WTC11 (cell line): ENCODE results near the gene GET4. TPM values are rescaled to one million over a fixed set of nuclear protein-coding genes. Genes with fewer than 3 reads are reported as not detected.

Experiments
- ATAC-seq: fragments of 200-7000 bp; cut with Tn5 transposase; 2 replicates; pipeline ENCODE4 v1.10.0; 2021; ENCODE audit warnings: mild to moderate bottlenecking, moderate library complexity
- CTCF ChIA-PET: fragments of 300-600 bp; sonication (Branson Sonifier 250); formaldehyde crosslinking; loops from one replicate; lab custom pipeline; 2021; ENCODE audit warnings: antibody characterized with exemption; lab: Charles Lee
- POLR2A ChIA-PET: fragments of 350-600 bp; sonication (Branson Sonifier 250); formaldehyde crosslinking; loops from one replicate; lab custom pipeline; 2021; ENCODE audit warnings: antibody characterized with exemption; lab: Charles Lee
- DNase-seq: peaks from one replicate; pipeline ENCODE4 v3.0.0; 2021; ENCODE audit warnings: low spot score
- H3K27ac Mint-ChIP-seq: 2 replicates; pipeline ENCODE4 v1.8.0; 2021; ENCODE audit warnings: mixed read lengths
- H3K27me3 Mint-ChIP-seq: 2 replicates; pipeline ENCODE4 v1.8.0; 2021; ENCODE audit warnings: low read depth, mild to moderate bottlenecking, moderate library complexity, mixed read lengths
- H3K36me3 Mint-ChIP-seq: 2 replicates; pipeline ENCODE4 v1.8.0; 2021; ENCODE audit warnings: mixed read lengths
- H3K4me1 Mint-ChIP-seq: 2 replicates; pipeline ENCODE4 v1.8.0; 2022; ENCODE audit warnings: mixed read lengths
- H3K4me3 Mint-ChIP-seq: 2 replicates; pipeline ENCODE4 v1.8.0; 2021; ENCODE audit warnings: mild to moderate bottlenecking, moderate library complexity, mixed read lengths
- H3K9me3 Mint-ChIP-seq: 2 replicates; pipeline ENCODE4 v1.8.0; 2021; ENCODE audit warnings: mixed read lengths
- ATF1 ChIP-seq: sonication (generic); formaldehyde crosslinking; IDR thresholded peaks from 2 replicates; pipeline ENCODE4 v1.8.1; 2023; ENCODE audit warnings: mild to moderate bottlenecking, moderate library complexity, missing genetic modification reagents
- ESRRA ChIP-seq: sonication (generic); formaldehyde crosslinking; IDR thresholded peaks from 2 replicates; pipeline ENCODE4 v1.8.1; 2022; ENCODE audit warnings: mild to moderate bottlenecking, missing genetic modification reagents, borderline replicate concordance
- FOXK1 ChIP-seq: sonication (generic); formaldehyde crosslinking; IDR thresholded peaks from 2 replicates; pipeline ENCODE4 v1.8.0; 2022; ENCODE audit warnings: mild to moderate bottlenecking, moderate library complexity, missing genetic modification reagents
- KAT7 ChIP-seq: sonication (generic); formaldehyde crosslinking; IDR thresholded peaks from 2 replicates; pipeline ENCODE4 v1.8.1; 2023; ENCODE audit warnings: missing genetic modification reagents, mild to moderate bottlenecking, borderline replicate concordance
- NR3C1 ChIP-seq: sonication (generic); formaldehyde crosslinking; conservative IDR thresholded peaks from 2 replicates; pipeline ENCODE4 v1.8.1; 2023; ENCODE audit warnings: low read depth, mild to moderate bottlenecking, missing genetic modification reagents
- SMAD3 ChIP-seq: sonication (generic); formaldehyde crosslinking; IDR thresholded peaks from 2 replicates; pipeline ENCODE4 v1.8.0; 2022; ENCODE audit warnings: missing genetic modification reagents, mild to moderate bottlenecking, borderline replicate concordance
- SOX15 ChIP-seq: fragments of 250-450 bp; sonication (Bioruptor Pico); IDR thresholded peaks from 2 replicates; pipeline ENCODE4 v1.9.0; 2021; ENCODE audit warnings: mild to moderate bottlenecking
- ZNF121 ChIP-seq: sonication (generic); formaldehyde crosslinking; IDR thresholded peaks from 2 replicates; pipeline ENCODE4 v1.8.0; 2023; ENCODE audit warnings: missing genetic modification reagents
- ZNF138 ChIP-seq: sonication (generic); formaldehyde crosslinking; conservative IDR thresholded peaks from 2 replicates; pipeline ENCODE4 v1.8.1; 2022; ENCODE audit warnings: mild to moderate bottlenecking, moderate library complexity, missing genetic modification reagents
- ZNF263 ChIP-seq: sonication (generic); formaldehyde crosslinking; IDR thresholded peaks from 2 replicates; pipeline ENCODE4 v1.8.1; 2022; ENCODE audit warnings: low read depth, mild to moderate bottlenecking, moderate library complexity, missing genetic modification reagents
- ZNF317 ChIP-seq: sonication (generic); formaldehyde crosslinking; IDR thresholded peaks from 2 replicates; pipeline ENCODE4 v1.8.1; 2023; ENCODE audit warnings: low read depth, mild to moderate bottlenecking, moderate library complexity, missing genetic modification reagents, borderline replicate concordance
- total RNA-seq: library from RNA; stranded (reverse); gene quantifications from 3 replicates; pipeline ENCODE4 v1.2.3, GENCODE V29; 2021
- TF ChIP-seq, protein P1 (sequence below): sonication (generic); formaldehyde crosslinking; IDR thresholded peaks from 2 replicates; pipeline ENCODE4 v1.8.1; 2022; ENCODE audit warnings: missing genetic modification reagents, borderline replicate concordance
- TF ChIP-seq, protein P2 (sequence below): sonication (generic); formaldehyde crosslinking; IDR thresholded peaks from 2 replicates; pipeline ENCODE4 v1.8.1; 2022; ENCODE audit warnings: low read depth, missing genetic modification reagents, borderline replicate concordance
- TF ChIP-seq, protein P3 (sequence below): sonication (generic); formaldehyde crosslinking; IDR thresholded peaks from 2 replicates; pipeline ENCODE4 v1.8.1; 2023; ENCODE audit warnings: mild to moderate bottlenecking, missing genetic modification reagents, moderate library complexity
- TF ChIP-seq, protein P4 (sequence below): fragments of 200-600 bp; IDR thresholded peaks from 2 replicates; pipeline ENCODE4 v1.8.0; 2022; ENCODE audit warnings: antibody characterized with exemption

GET4 gene
- total RNA-seq, 1 experiment from 2014 or later, result 73.0 TPM

DNA sequence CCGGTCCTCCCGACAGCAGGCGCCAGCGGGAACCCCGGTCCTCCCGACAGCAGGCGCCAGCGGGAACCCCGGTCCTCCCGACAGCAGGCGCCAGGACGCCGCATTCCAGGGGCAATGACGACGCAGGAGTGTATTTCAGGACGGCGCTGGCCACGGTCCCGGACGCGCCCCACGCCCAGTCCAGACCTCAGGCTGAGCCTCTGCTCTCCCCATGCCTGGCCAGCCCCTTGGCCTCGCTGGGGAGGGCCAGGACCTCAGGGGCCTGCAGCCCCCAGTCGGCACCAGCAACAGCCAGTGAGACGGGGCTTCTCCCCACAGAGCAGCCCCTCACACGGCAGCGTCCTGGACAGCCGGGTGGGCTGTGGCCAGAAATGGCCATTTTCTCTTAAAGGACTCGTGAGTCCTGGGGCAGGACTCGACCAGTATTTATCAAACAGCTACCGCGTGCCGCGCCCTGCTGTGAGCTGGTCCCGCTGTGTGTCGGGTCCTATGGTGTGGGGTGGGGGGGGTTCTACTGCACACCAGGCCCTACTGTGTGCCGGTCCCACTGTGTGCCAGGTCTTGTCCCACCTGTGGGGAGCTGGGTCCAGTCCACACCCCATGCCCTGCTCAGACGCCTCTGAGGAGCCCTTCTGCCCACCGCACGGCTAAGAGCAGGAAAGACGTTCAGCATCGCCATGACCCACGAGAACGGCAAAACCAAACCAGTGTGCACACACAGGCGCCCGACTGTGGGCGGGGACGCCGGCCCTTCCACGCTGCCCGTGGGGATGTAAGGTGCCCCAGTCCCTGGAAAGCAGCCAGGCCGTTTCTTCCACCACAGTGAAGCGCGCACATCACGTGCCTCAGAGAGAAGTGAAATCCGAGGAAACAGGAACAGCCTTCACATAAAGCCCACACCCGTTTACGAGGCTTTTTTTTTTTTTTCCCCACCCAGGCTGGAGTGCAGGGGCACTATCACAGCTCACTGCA is 33.3 kb downstream of the GET4 start:
- no peaks in the 10 kb centered on the region for H3K9me3 Mint-ChIP-seq
- no peak overlapping the region for H3K27ac Mint-ChIP-seq
- TF ChIP-seq ZNF263, result 0 out of 2 replicates have a peak, but pooled peaks have one; percentile 25
- TF ChIP-seq, protein P1, sequence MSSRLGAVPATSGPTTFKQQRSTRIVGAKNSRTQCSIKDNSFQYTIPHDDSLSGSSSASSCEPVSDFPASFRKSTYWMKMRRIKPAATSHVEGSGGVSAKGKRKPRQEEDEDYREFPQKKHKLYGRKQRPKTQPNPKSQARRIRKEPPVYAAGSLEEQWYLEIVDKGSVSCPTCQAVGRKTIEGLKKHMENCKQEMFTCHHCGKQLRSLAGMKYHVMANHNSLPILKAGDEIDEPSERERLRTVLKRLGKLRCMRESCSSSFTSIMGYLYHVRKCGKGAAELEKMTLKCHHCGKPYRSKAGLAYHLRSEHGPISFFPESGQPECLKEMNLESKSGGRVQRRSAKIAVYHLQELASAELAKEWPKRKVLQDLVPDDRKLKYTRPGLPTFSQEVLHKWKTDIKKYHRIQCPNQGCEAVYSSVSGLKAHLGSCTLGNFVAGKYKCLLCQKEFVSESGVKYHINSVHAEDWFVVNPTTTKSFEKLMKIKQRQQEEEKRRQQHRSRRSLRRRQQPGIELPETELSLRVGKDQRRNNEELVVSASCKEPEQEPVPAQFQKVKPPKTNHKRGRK (CRISPR knock-in tag), result no peak
- ChIA-PET POLR2A (interaction anchor here (1.3 kb wide), 2 partner anchors 36 to 84 kb away, joined by 3 read pairs; no protein-coding TSS in a partner anchor), CTCF (interaction anchor here (0.6 to 2.2 kb wide), 17 partner anchors 8 to 273 kb away, joined by 3 to 9 read pairs (median 3); no protein-coding TSS in a partner anchor)
- no peak for DNase-seq
- ATAC-seq, result peak; percentile 11; the same call in 1 of the 2 replicates
- no peak overlapping the region for H3K4me3 Mint-ChIP-seq
- H3K4me1 Mint-ChIP-seq, result 0 out of 2 replicates have a peak, but pooled peaks cover 4% of the 10 kb centered on the region
- H3K27me3 Mint-ChIP-seq, result peaks cover 12% of the 10 kb centered on the region
- no peaks in the 10 kb centered on the region for H3K36me3 Mint-ChIP-seq

DNA sequence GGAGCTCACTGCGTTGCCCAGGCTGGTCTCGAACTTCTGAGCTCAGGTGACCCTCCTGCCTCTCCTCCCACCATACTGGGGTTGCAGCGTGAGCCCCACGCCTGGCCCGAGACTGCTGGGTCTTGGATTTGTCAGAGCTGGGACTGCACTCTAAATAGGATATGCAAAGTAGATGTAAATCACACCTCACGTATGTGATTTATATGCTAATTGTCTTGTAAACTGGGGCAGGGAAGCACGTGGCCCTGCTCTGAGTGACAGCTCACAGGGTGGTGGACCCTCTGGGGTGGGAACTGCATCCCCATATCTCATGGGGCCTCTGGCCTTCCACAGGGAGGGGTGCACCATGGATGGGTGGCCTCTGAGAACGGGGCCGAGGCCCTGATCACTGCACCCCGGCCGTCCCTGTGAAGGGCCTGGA is 34.1 kb downstream of the GET4 start:
- DNase-seq (no peak), ATAC-seq (no peak)
- 0 out of 2 replicates have a peak overlapping the region, but pooled peaks have one; percentile 29 for H3K4me3 Mint-ChIP-seq
- H3K27ac Mint-ChIP-seq, result no peak overlapping the region
- ChIA-PET POLR2A (interaction anchor here (1.3 kb wide), 1 partner anchor 35 kb away, joined by 3 read pairs; no protein-coding TSS in a partner anchor), CTCF (interaction anchor here (0.7 to 2.2 kb wide), 8 partner anchors 9 to 272 kb away, joined by 3 to 8 read pairs (median 4); no protein-coding TSS in a partner anchor)
- H3K9me3 Mint-ChIP-seq, result no peaks in the 10 kb centered on the region
- no peaks in the 10 kb centered on the region for H3K36me3 Mint-ChIP-seq
- 0 out of 2 replicates have a peak, but pooled peaks cover 4% of the 10 kb centered on the region for H3K4me1 Mint-ChIP-seq
- TF ChIP-seq NR3C1 (CRISPR knock-in tag) (no peak), ZNF121 (CRISPR knock-in tag) (0 out of 2 replicates have a peak, but pooled peaks have one; percentile 36)
- H3K27me3 Mint-ChIP-seq, result peaks cover 5% of the 10 kb centered on the region

DNA sequence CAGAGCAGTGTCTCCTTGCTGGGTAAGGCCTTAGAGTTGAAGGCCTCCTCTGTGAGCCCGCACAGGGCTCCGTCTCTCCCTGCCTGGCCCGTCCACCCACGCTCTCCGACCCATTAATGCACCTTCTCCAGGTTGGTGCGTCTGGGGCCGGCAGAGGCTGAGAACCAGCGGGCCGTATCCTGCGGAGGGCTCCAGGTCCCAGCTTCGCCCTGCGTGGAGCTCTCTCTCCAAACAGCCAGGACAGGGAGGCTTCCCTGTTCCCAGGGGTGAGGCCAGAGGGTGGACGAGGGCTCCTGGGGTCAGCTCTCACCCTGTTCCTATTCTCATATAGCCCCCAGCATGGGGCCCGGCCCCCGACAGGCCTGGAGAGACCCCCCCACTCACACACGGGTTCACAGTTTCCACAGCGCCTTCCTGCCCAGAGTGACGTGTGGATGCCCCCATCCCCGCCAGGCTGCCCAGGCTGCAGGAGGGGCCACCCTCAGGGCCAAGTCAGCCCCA is 34.6 kb downstream of the GET4 start:
- Mint-ChIP-seq H3K36me3 (no peaks in the 10 kb centered on the region), H3K4me1 (0 out of 2 replicates have a peak, but pooled peaks cover 4% of the 10 kb centered on the region), H3K27me3 (peaks cover 3% of the 10 kb centered on the region), H3K4me3 (no peak overlapping the region), H3K27ac (no peak overlapping the region), H3K9me3 (no peaks in the 10 kb centered on the region)
- CTCF ChIA-PET, result interaction anchor here (1.2 to 2.2 kb wide), 6 partner anchors 10 to 266 kb away, joined by 3 to 8 read pairs (median 5); no protein-coding TSS in a partner anchor
- ATAC-seq (no peak; the same call in 1 of the 2 replicates), DNase-seq (no peak)
- POLR2A ChIA-PET, result interaction anchor here (1.3 kb wide), 1 partner anchor 34 kb away, joined by 3 read pairs; no protein-coding TSS in a partner anchor
- TF ChIP-seq, protein P2, sequence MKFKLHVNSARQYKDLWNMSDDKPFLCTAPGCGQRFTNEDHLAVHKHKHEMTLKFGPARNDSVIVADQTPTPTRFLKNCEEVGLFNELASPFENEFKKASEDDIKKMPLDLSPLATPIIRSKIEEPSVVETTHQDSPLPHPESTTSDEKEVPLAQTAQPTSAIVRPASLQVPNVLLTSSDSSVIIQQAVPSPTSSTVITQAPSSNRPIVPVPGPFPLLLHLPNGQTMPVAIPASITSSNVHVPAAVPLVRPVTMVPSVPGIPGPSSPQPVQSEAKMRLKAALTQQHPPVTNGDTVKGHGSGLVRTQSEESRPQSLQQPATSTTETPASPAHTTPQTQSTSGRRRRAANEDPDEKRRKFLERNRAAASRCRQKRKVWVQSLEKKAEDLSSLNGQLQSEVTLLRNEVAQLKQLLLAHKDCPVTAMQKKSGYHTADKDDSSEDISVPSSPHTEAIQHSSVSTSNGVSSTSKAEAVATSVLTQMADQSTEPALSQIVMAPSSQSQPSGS (CRISPR knock-in tag), result no peak
- TF ChIP-seq SOX15 (CRISPR knock-in tag) (no peak), SMAD3 (CRISPR knock-in tag) (no peak)
- TF ChIP-seq, all 79 proteins: peak for 0

DNA sequence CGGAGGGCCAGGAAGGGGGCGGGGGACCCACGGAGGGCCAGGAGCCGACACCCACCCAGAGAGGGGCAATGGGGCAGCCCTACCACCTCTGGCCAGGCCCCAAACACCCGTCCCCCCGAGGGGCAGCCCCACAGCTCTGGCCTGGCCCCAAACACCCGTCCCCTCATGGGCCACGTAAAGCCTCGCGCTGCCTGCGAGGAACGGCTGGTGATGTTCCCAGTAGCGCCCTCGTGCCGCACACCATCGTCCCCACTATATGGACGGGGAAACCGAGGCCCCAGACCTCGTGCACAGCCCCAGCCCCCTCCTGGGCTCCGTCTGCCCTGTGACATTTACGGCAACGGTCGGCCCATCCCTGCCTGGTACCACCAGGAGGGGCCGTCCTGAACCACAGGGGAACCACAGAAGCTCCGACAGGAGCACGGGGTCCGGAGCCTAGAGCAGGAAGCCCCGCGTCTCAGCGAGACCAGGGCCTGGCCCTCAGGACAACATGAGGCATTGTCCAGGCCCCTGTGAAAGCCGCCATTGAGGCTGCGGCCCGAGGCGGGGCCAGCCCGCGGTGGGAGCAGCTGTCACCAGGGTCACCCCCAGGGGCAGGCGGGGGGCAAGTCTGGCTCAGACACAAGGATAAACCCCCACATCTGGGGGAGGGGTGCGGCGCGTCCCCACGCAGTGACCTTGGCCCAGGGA is 35.6 kb downstream of the GET4 start:
- Mint-ChIP-seq H3K4me3 (no peak overlapping the region), H3K36me3 (no peaks in the 10 kb centered on the region), H3K4me1 (0 out of 2 replicates have a peak, but pooled peaks cover 4% of the 10 kb centered on the region), H3K27ac (no peak overlapping the region), H3K9me3 (no peaks in the 10 kb centered on the region), H3K27me3 (peaks cover 3% of the 10 kb centered on the region)
- DNase-seq, result no peak
- CTCF ChIA-PET, result interaction anchor here (1.0 kb wide), 1 partner anchor 34 kb away, joined by 3 read pairs; no protein-coding TSS in a partner anchor
- ATAC-seq, result no peak
- POLR2A ChIA-PET, result no interaction called here
- TF ChIP-seq ZNF317 (CRISPR knock-in tag), result no peak
- TF ChIP-seq, protein P3, sequence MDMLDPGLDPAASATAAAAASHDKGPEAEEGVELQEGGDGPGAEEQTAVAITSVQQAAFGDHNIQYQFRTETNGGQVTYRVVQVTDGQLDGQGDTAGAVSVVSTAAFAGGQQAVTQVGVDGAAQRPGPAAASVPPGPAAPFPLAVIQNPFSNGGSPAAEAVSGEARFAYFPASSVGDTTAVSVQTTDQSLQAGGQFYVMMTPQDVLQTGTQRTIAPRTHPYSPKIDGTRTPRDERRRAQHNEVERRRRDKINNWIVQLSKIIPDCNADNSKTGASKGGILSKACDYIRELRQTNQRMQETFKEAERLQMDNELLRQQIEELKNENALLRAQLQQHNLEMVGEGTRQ, result no peak
- TF ChIP-seq ZNF138 (CRISPR knock-in tag), result no peak
- no peak for TF ChIP-seq ESRRA (CRISPR knock-in tag)
- no peak for TF ChIP-seq ATF1
- TF ChIP-seq, protein P4, sequence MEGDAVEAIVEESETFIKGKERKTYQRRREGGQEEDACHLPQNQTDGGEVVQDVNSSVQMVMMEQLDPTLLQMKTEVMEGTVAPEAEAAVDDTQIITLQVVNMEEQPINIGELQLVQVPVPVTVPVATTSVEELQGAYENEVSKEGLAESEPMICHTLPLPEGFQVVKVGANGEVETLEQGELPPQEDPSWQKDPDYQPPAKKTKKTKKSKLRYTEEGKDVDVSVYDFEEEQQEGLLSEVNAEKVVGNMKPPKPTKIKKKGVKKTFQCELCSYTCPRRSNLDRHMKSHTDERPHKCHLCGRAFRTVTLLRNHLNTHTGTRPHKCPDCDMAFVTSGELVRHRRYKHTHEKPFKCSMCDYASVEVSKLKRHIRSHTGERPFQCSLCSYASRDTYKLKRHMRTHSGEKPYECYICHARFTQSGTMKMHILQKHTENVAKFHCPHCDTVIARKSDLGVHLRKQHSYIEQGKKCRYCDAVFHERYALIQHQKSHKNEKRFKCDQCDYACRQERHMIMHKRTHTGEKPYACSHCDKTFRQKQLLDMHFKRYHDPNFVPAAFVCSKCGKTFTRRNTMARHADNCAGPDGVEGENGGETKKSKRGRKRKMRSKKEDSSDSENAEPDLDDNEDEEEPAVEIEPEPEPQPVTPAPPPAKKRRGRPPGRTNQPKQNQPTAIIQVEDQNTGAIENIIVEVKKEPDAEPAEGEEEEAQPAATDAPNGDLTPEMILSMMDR, result no peak
- TF ChIP-seq KAT7 (CRISPR knock-in tag), result no peak
- no peak for TF ChIP-seq ZNF263
- no peak for TF ChIP-seq FOXK1 (CRISPR knock-in tag)
